Mucosa of stomach (tissue), 1 donor: Measurements from ENCODE around the gene RNU2-63P.
"Not testable (repeated sequence)": the region's sequence is repeated elsewhere in the genome, so short reads cannot be mapped to it uniquely, and the experiment has no call there.

Experiments used
- H3K27me3 ChIP-seq: one replicate; pipeline ENCODE4 v1.7.0; 2013; ENCODE audit warnings: mild to moderate bottlenecking, low read length; ENCODE audit not compliant: control insufficient read depth, insufficient read depth
- H3K36me3 ChIP-seq: one replicate; pipeline ENCODE4 v1.7.0; 2013; ENCODE audit warnings: low read length; ENCODE audit not compliant: control insufficient read depth, insufficient read depth
- H3K4me1 ChIP-seq: one replicate; pipeline ENCODE4 v1.7.0; 2013; ENCODE audit warnings: mild to moderate bottlenecking, low read length; ENCODE audit not compliant: control insufficient read depth, insufficient read depth
- H3K4me3 ChIP-seq: one replicate; pipeline ENCODE4 v1.7.0; 2013; ENCODE audit warnings: low read length
- H3K9ac ChIP-seq: one replicate; pipeline ENCODE4 v1.7.0; 2013; ENCODE audit warnings: mild to moderate bottlenecking, low read length, moderate library complexity
- H3K9me3 ChIP-seq: one replicate; pipeline ENCODE4 v1.7.0; 2013; ENCODE audit warnings: mild to moderate bottlenecking, low read length, moderate library complexity; ENCODE audit not compliant: control insufficient read depth
- donor health status: Pancreatic carcinoma.

RNU2-63P gene

GRCh38 chr2:88000474-88000873 is 15.9 kb downstream of the RNU2-63P start:
- H3K4me3 ChIP-seq, H3K9ac ChIP-seq, H3K9me3 ChIP-seq, H3K36me3 ChIP-seq, H3K27me3 ChIP-seq, H3K4me1 ChIP-seq: not testable (repeated sequence)

GRCh38 chr2:87996570-87996969 is 19.8 kb downstream of the RNU2-63P start:
- H3K4me1 ChIP-seq = no peaks in the 10 kb centered on the region
- no peaks in the 10 kb centered on the region for H3K27me3 ChIP-seq
- H3K4me3 ChIP-seq = no peak overlapping the region
- H3K36me3 ChIP-seq = no peaks in the 10 kb centered on the region
- H3K9ac ChIP-seq = no peak overlapping the region
- H3K9me3 ChIP-seq = no peaks in the 10 kb centered on the region

GRCh38 chr2:87995756-87996155 is 20.6 kb downstream of the RNU2-63P start:
- H3K27me3 ChIP-seq = no peaks in the 10 kb centered on the region
- H3K4me1 ChIP-seq = no peaks in the 10 kb centered on the region
- H3K9me3 ChIP-seq = no peaks in the 10 kb centered on the region
- H3K9ac ChIP-seq = no peak overlapping the region
- H3K4me3 ChIP-seq = no peak overlapping the region
- H3K36me3 ChIP-seq = no peaks in the 10 kb centered on the region

DNA sequence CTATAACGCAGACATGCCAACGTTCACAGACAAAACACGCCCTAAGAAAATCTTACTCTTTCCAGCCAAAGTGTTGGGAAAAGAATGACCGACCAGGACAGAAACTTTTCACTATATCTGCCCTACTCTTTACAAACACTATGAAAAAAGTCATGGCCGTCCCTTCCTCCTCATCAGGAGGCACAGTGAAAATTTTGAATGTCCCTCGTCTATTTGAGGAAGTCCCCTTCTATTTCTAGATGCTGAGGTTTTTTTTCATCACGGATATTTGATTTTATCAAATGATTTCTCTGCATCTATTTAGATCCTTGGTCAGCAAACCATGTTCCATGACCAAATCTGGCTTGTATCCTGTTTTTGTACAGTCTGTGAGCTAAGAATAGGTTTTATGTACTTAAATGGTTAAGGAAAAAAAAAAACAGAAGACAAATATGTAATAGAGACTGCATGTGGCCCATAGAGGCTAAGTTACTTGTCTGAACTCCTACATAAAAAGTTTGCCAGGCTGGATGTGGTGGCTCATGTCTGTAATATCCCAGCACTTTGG is 22.0 kb downstream of the RNU2-63P start:
- not testable (repeated sequence) for H3K36me3 ChIP-seq, H3K9me3 ChIP-seq, H3K4me1 ChIP-seq, H3K4me3 ChIP-seq, H3K9ac ChIP-seq, H3K27me3 ChIP-seq

DNA sequence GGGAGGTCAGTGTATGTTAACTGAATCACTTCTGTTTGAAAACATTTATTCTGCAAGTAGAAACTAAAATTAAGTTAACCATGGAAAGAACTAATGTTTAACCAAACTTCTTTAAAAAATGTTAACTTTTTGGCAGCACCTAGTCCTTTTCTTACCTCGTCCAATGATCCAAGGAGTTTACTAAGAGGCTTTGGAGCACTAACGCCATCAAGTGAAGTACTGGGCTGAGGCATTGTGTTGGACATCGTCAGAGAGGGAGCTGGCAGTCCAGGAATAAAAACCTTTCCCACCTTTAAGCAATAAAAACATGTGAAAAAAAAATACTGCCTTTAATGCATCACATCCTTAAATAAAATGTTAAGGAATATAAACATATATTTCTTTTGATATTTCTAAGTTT is 23.8 kb downstream of the RNU2-63P start:
- H3K9ac ChIP-seq, H3K4me1 ChIP-seq, H3K9me3 ChIP-seq, H3K27me3 ChIP-seq, H3K36me3 ChIP-seq, H3K4me3 ChIP-seq: not testable (repeated sequence)

DNA sequence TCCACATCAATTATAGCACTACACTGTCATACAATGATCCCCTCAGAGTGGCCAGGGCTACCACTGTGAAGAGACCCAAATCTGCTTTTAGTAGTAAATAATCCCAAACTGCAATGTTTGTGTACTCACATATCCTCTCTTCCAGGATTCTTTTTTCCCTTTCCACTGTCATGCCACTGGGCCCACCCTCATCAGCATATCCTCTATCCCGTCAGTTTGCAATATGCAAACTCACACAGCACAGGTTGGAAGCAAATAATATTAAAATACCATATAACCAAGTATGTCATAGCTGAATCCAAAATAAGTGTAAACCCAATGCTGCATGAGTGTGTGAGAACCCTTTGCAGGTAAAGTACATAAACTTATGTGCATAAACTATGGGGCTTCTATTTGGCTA is 28.9 kb downstream of the RNU2-63P start:
- H3K4me1 ChIP-seq, H3K9me3 ChIP-seq, H3K9ac ChIP-seq, H3K27me3 ChIP-seq, H3K4me3 ChIP-seq, H3K36me3 ChIP-seq: not testable (repeated sequence)

DNA sequence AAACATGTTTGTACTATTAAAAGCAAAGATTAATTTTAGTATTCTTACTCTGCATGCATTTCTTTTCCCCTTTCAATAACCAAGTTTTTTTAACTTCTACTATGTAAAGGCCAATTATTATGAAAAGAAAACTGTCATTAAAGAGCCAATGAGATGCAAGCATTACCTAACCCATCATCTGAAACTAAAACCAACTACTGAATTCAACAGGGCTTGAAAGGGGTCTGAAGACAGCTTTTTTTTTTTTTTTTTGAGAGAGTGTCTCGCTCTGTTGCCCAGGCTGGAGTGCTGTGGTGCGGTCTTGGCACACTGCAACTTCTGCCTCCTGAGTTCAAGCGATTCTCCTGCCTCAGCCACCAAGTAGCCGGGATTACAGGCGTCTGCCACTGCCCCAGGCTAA is 30.4 kb downstream of the RNU2-63P start:
- H3K27me3 ChIP-seq, H3K9me3 ChIP-seq, H3K4me1 ChIP-seq, H3K9ac ChIP-seq, H3K4me3 ChIP-seq, H3K36me3 ChIP-seq: not testable (repeated sequence)

GRCh38 chr2:87981182-87981581 is 35.2 kb downstream of the RNU2-63P start:
- H3K27me3 ChIP-seq, H3K36me3 ChIP-seq, H3K9me3 ChIP-seq, H3K9ac ChIP-seq, H3K4me3 ChIP-seq, H3K4me1 ChIP-seq: not testable (repeated sequence)

GRCh38 chr2:87972385-87972784 is 44.0 kb downstream of the RNU2-63P start:
- not testable (repeated sequence) for H3K4me3 ChIP-seq, H3K9me3 ChIP-seq, H3K4me1 ChIP-seq, H3K27me3 ChIP-seq, H3K9ac ChIP-seq, H3K36me3 ChIP-seq
